NT2/D1 (cell line): ENCODE measurements around the gene FGL2.
"Not testable (repeated sequence)": the region's sequence is repeated elsewhere in the genome, so short reads cannot be mapped to it uniquely, and the experiment has no call there.

Experiments
- DNase-seq: peaks from one replicate; pipeline ENCODE4 v3.0.0-alpha.2; 2011; ENCODE audit warnings: low read depth, low spot score
- H3K27me3 ChIP-seq: 2 replicates; pipeline ENCODE4 v1.6.0; 2011; ENCODE audit warnings: mild to moderate bottlenecking; ENCODE audit not compliant: insufficient read length, insufficient read depth
- H3K36me3 ChIP-seq: 2 replicates; pipeline ENCODE4 v1.6.1; 2011; ENCODE audit warnings: mild to moderate bottlenecking, low read length, mixed read lengths; ENCODE audit not compliant: insufficient read depth, insufficient read length
- H3K4me1 ChIP-seq: 2 replicates; pipeline ENCODE4 v1.5.1; 2011; ENCODE audit not compliant: insufficient read depth, insufficient read length
- H3K4me3 ChIP-seq: 2 replicates; pipeline ENCODE4 v1.5.1; 2011; ENCODE audit warnings: low read depth; ENCODE audit not compliant: insufficient read length
- H3K9ac ChIP-seq: 2 replicates; pipeline ENCODE4 v1.6.0; 2011; ENCODE audit warnings: low read depth; ENCODE audit not compliant: insufficient read length
- H3K9me3 ChIP-seq: 2 replicates; pipeline ENCODE4 v1.5.1; 2011; ENCODE audit warnings: mild to moderate bottlenecking, low read length; ENCODE audit not compliant: insufficient read depth
- SUZ12 ChIP-seq: IDR thresholded peaks from 2 replicates; pipeline ENCODE4 v1.6.1; 2011; ENCODE audit not compliant: insufficient read length, insufficient read depth; ENCODE audit errors: extremely low read depth
- YY1 ChIP-seq: IDR thresholded peaks from 2 replicates; pipeline ENCODE4 v1.6.1; 2011; ENCODE audit not compliant: insufficient read length, insufficient read depth
- ZNF274 ChIP-seq: IDR thresholded peaks from 2 replicates; pipeline ENCODE4 v1.6.1; 2011; ENCODE audit warnings: mild to moderate bottlenecking, low read depth, low read length

FGL2 gene

GRCh38 chr7:77222819-77223218, 23.2 kb upstream of the FGL2 start:
- no peaks in the 10 kb centered on the region for H3K4me1 ChIP-seq
- no peak overlapping the region for H3K4me3 ChIP-seq
- DNase-seq: no peak
- no peak overlapping the region for H3K9ac ChIP-seq
- no peaks in the 10 kb centered on the region for H3K27me3 ChIP-seq
- no peaks in the 10 kb centered on the region for H3K36me3 ChIP-seq
- peaks cover 13% of the 10 kb centered on the region for H3K9me3 ChIP-seq
- no peak for TF ChIP-seq SUZ12
- no peak for TF ChIP-seq YY1
- no peak for TF ChIP-seq ZNF274

GRCh38 chr7:77222065-77222464, 22.4 kb upstream of the FGL2 start:
- Histone ChIP-seq H3K4me1 (no peaks in the 10 kb centered on the region), H3K36me3 (no peaks in the 10 kb centered on the region), H3K27me3 (no peaks in the 10 kb centered on the region), H3K9ac (no peak overlapping the region), H3K4me3 (no peak overlapping the region), H3K9me3 (peaks cover 13% of the 10 kb centered on the region)
- TF ChIP-seq YY1 (no peak), ZNF274 (no peak), SUZ12 (no peak)
- no peak for DNase-seq

- DNase-seq, H3K4me1 ChIP-seq, H3K9ac ChIP-seq, H3K4me3 ChIP-seq, H3K36me3 ChIP-seq, H3K27me3 ChIP-seq: not testable (repeated sequence)
- peaks cover 13% of the 10 kb centered on the region for H3K9me3 ChIP-seq
These were observed 20.2 kb upstream of the FGL2 start for GRCh38 chr7:77219701-77220331.

GRCh38 chr7:77217474-77218185, 18.0 kb upstream of the FGL2 start:
- DNase-seq: no peak
- peaks cover 13% of the 10 kb centered on the region for H3K9me3 ChIP-seq
- H3K4me1 ChIP-seq: no peaks in the 10 kb centered on the region
- H3K4me3 ChIP-seq: no peak overlapping the region
- no peaks in the 10 kb centered on the region for H3K36me3 ChIP-seq
- TF ChIP-seq SUZ12: no peak
- no peak for TF ChIP-seq ZNF274
- TF ChIP-seq YY1: no peak
- no peak overlapping the region for H3K9ac ChIP-seq
- no peaks in the 10 kb centered on the region for H3K27me3 ChIP-seq

- no peaks in the 10 kb centered on the region for H3K36me3 ChIP-seq
- H3K9me3 ChIP-seq: peaks cover 13% of the 10 kb centered on the region
- no peak overlapping the region for H3K4me3 ChIP-seq
These were observed 16.7 kb upstream of the FGL2 start for GRCh38 chr7:77216181-77216845.

GRCh38 chr7:77209479-77210139, 10.0 kb upstream of the FGL2 start:
- no peak overlapping the region for H3K4me3 ChIP-seq
- DNase-seq: no peak
- no peak overlapping the region for H3K9ac ChIP-seq
- no peaks in the 10 kb centered on the region for H3K4me1 ChIP-seq
- TF ChIP-seq YY1 (no peak), SUZ12 (no peak)
- no peaks in the 10 kb centered on the region for H3K27me3 ChIP-seq
- H3K36me3 ChIP-seq: no peaks in the 10 kb centered on the region
- H3K9me3 ChIP-seq: peaks cover 25% of the 10 kb centered on the region; the same call in 1 of the 2 replicates

More at GRCh38 chr7:77216181-77216845, 16.7 kb upstream of the FGL2 start:
- H3K27me3 ChIP-seq: no peaks in the 10 kb centered on the region
- TF ChIP-seq YY1: no peak
- TF ChIP-seq ZNF274: no peak
- no peak for TF ChIP-seq SUZ12
- H3K4me1 ChIP-seq: no peaks in the 10 kb centered on the region
- H3K9ac ChIP-seq: no peak overlapping the region
- no peak for DNase-seq

GRCh38 chr7:77208416-77208815, 8.8 kb upstream of the FGL2 start:
- DNase-seq: no peak
- Histone ChIP-seq H3K27me3 (no peaks in the 10 kb centered on the region), H3K36me3 (no peaks in the 10 kb centered on the region), H3K9me3 (peaks cover 25% of the 10 kb centered on the region; the same call in 1 of the 2 replicates), H3K4me3 (no peak overlapping the region), H3K9ac (no peak overlapping the region), H3K4me1 (no peaks in the 10 kb centered on the region)
- no peak for TF ChIP-seq ZNF274
- TF ChIP-seq SUZ12: no peak
- no peak for TF ChIP-seq YY1
